K562 (cell line): ENCODE results near the gene IRS1. TPM values are rescaled to one million over a fixed set of nuclear protein-coding genes. Genes with fewer than 3 reads are reported as not detected.

Experiments used
- ATAC-seq: fragments of 200-7000 bp; cut with Tn5 transposase; 3 replicates; pipeline ENCODE4 v1.9.1; 2020; ENCODE audit warnings: moderate library complexity
- BruUV-seq: library from RNA; stranded (reverse); fragments of 400-500 nt; replicated peaks from 2 replicates; lab custom pipeline; 2021; lab: Mats Ljungman, UMichigan
- CTCF ChIA-PET: fragments of 300-600 bp; formaldehyde crosslinking; extraction: SDS; loops from one replicate; lab custom pipeline; 2021; ENCODE audit warnings: low intra/inter-chr PET ratio; lab: Yijun Ruan, JAX
- POLR2A ChIA-PET: fragments of 300-600, 350-650 bp; sonication (Branson Sonifier 250); formaldehyde crosslinking; extraction: SDS; loops from one replicate; lab custom pipeline; 2021; ENCODE audit warnings: antibody characterized with exemption, inconsistent platforms; lab: Yijun Ruan, JAX
- DNase-seq, 4 experiments: peaks; one replicate each; pipeline versions ENCODE4 v3.0.0 to v3.0.0-alpha.2; 2011 to 2018; ENCODE audit warnings: low spot score in 3 of 4, mixed read lengths in 3 of 4; ENCODE audit errors: extremely low read depth in 1 of 4
- FAIRE-seq: peaks from 2 replicates; lab custom pipeline; 2011; peaks lifted over from hg19 to GRCh38; lab: Jason Lieb, UNC
- H2AFZ ChIP-seq: 2 replicates; pipeline ENCODE4 v1.6.0; 2011; ENCODE audit warnings: low read depth, low read length, control low read depth, inconsistent platforms
- H3K27ac ChIP-seq: fragments of 200-600 bp; 3 replicates; pipeline ENCODE4 v1.8.0; 2011; ENCODE audit warnings: low read depth, mild to moderate bottlenecking, control low read depth, inconsistent platforms, low read length, moderate library complexity, mixed read lengths; ENCODE audit errors: extremely low read depth
- H3K27me3 ChIP-seq, 2 experiments: fragments of 300-600 bp in 1 of 2; 2 replicates in 1 of 2; 3 replicates in 1 of 2; pipeline versions ENCODE4 v1.6.0 to v1.8.0; 2011; ENCODE audit warnings: inconsistent platforms in 2 of 2, low read length in 2 of 2, mild to moderate bottlenecking in 1 of 2, mixed read lengths in 1 of 2, moderate library complexity in 1 of 2; ENCODE audit not compliant: control insufficient read depth in 2 of 2, insufficient read depth in 2 of 2
- H3K36me3 ChIP-seq: fragments of 300-600 bp; 3 replicates; pipeline ENCODE4 v1.8.0; 2011; ENCODE audit warnings: mild to moderate bottlenecking, low read length, inconsistent platforms; ENCODE audit not compliant: control insufficient read depth, insufficient read depth
- H3K4me1 ChIP-seq, 2 experiments: fragments of 200-600 bp in 1 of 2; replicated peaks in 1 of 2; 2 replicates in 1 of 2; 3 replicates in 1 of 2; pipeline versions ENCODE4 v1.5.1 to v1.8.0; 2011; ENCODE audit warnings: inconsistent platforms in 2 of 2, low read length in 2 of 2, mild to moderate bottlenecking in 1 of 2, mixed read lengths in 1 of 2, moderate library complexity in 1 of 2; ENCODE audit not compliant: control insufficient read depth in 2 of 2, insufficient read depth in 2 of 2
- H3K4me2 ChIP-seq: 2 replicates; pipeline ENCODE4 v1.6.1; 2011; ENCODE audit warnings: low read length, control low read depth, inconsistent platforms, mixed read lengths; ENCODE audit not compliant: insufficient read depth
- H3K4me3 ChIP-seq: fragments of 200-600 bp; sonication (generic), shearing (Covaris generic); 2 replicates; pipeline ENCODE4 v1.5.1; 2016; ENCODE audit warnings: control low read depth, inconsistent platforms
- H3K79me2 ChIP-seq: fragments of 200-600 bp; 3 replicates; pipeline ENCODE4 v1.8.0; 2011; ENCODE audit warnings: low read length, inconsistent platforms; ENCODE audit not compliant: control insufficient read depth, insufficient read depth
- H3K9ac ChIP-seq, 2 experiments: 2 replicates each; pipeline versions ENCODE4 v1.6.0 to v1.6.1; 2011; ENCODE audit warnings: low read depth in 2 of 2, low read length in 2 of 2, control low read depth in 1 of 2, inconsistent platforms in 1 of 2, mild to moderate bottlenecking in 1 of 2, mixed read lengths in 1 of 2; ENCODE audit not compliant: insufficient read depth in 1 of 2
- H3K9me1 ChIP-seq: one replicate; pipeline ENCODE4 v1.6.0; 2011; ENCODE audit warnings: inconsistent platforms, mild to moderate bottlenecking, low read length, moderate library complexity; ENCODE audit not compliant: control insufficient read depth, insufficient read depth
- H3K9me3 ChIP-seq: replicated peaks from 2 replicates; pipeline ENCODE4 v1.5.1; 2011; ENCODE audit warnings: low read depth, low read length, inconsistent platforms; ENCODE audit not compliant: control insufficient read depth, insufficient read depth
- H4K20me1 ChIP-seq: replicated peaks from 2 replicates; pipeline ENCODE4 v1.6.1; 2011; ENCODE audit warnings: low read length, inconsistent platforms, mixed read lengths; ENCODE audit not compliant: control insufficient read depth, insufficient read depth
- BRF1 ChIP-seq: IDR thresholded peaks from 3 replicates; pipeline ENCODE4 v1.6.1; 2011; ENCODE audit warnings: borderline replicate concordance, mild to moderate bottlenecking; ENCODE audit not compliant: insufficient read length; ENCODE audit errors: extremely low read depth
- DACH1 ChIP-seq: fragments of 450-650 bp; IDR thresholded peaks from 2 replicates; pipeline ENCODE4 v1.6.1; 2018; ENCODE audit not compliant: partially characterized antibody
- DMBX1 ChIP-seq: fragments of 250-450 bp; sonication (Bioruptor Pico); IDR thresholded peaks from 2 replicates; pipeline ENCODE4 v1.8.0; 2022; ENCODE audit warnings: inconsistent platforms, mild to moderate bottlenecking, moderate library complexity, borderline replicate concordance
- ESRRB ChIP-seq: fragments of 250-450 bp; sonication (Bioruptor Pico); IDR thresholded peaks from 2 replicates; pipeline ENCODE4 v1.5.0; 2020; ENCODE audit warnings: mild to moderate bottlenecking, moderate library complexity, borderline replicate concordance
- MCM5 ChIP-seq: fragments of 450-650 bp; IDR thresholded peaks from 2 replicates; pipeline ENCODE4 v1.6.1; 2016; ENCODE audit warnings: low read depth
- RFX5 ChIP-seq: IDR thresholded peaks from 2 replicates; pipeline ENCODE4 v1.6.1; 2011; ENCODE audit warnings: low read depth, mild to moderate bottlenecking, improper control_type of control experiment, low read length
- SMAD3 ChIP-seq: fragments of 450-650 bp; formaldehyde crosslinking; conservative IDR thresholded peaks from 2 replicates; pipeline ENCODE4 v1.4.0; 2020; ENCODE audit warnings: mild to moderate bottlenecking
- STAT5B ChIP-seq: fragments of 250-450 bp; sonication (Bioruptor Pico); IDR thresholded peaks from 2 replicates; pipeline ENCODE4 v1.8.0; 2021; ENCODE audit warnings: mild to moderate bottlenecking, inconsistent platforms
- THRB ChIP-seq: fragments of 450-650 bp; formaldehyde crosslinking; conservative IDR thresholded peaks from 2 replicates; pipeline ENCODE4 v1.4.0; 2022; ENCODE audit warnings: mild to moderate bottlenecking, missing genetic modification characterization
- ZBTB11 ChIP-seq, 3 experiments: fragments of 200-800 bp in 1 of 3; fragments of 250-450 bp in 1 of 3; fragments of 450-650 bp in 1 of 3; sonication (Bioruptor Pico) in 1 of 3; sonication (Bioruptor generic) in 1 of 3; formaldehyde crosslinking in 1 of 3; IDR thresholded peaks; 2 replicates each; pipeline versions ENCODE4 v1.6.1 to v1.8.0; 2016 to 2022; ENCODE audit warnings: mild to moderate bottlenecking in 2 of 3, missing genetic modification characterization in 2 of 3, missing compliant biosample characterization in 1 of 3, moderate library complexity in 1 of 3
- ZNF324 ChIP-seq: fragments of 250-450 bp; sonication (Bioruptor Pico); IDR thresholded peaks from 2 replicates; pipeline ENCODE4 v1.4.0; 2020; ENCODE audit warnings: mild to moderate bottlenecking
- ZNF764 ChIP-seq: fragments of 250-450 bp; sonication (Bioruptor Pico); IDR thresholded peaks from 2 replicates; pipeline ENCODE4 v1.4.0; 2020; ENCODE audit warnings: low read depth, mild to moderate bottlenecking, moderate library complexity
- WGBS: fragments of 100-300 bp; shearing (Covaris generic); methylation state at CpG from one replicate; pipeline ENCODE4 v1.1.6; 2016; ENCODE audit warnings: low coverage, mixed read lengths; ENCODE audit not compliant: insufficient coverage; ENCODE audit errors: missing lambda C conversion rate; 5-methylcytosine and 5-hydroxymethylcytosine counted together
- in situ Hi-C: fragments of 300-500 bp; cut with MboI; formaldehyde crosslinking; loops from 4 replicates; pipeline ENCODE4 v1.15.0; 2018; ENCODE audit warnings: inconsistent platforms, mixed read lengths
- intact Hi-C: fragments of 100-400 bp; cut with micrococcal nuclease; formaldehyde crosslinking; loops from 2 replicates; pipeline ENCODE4 v1.14.2; 2022
- polyA plus RNA-seq, 8 experiments: library from polyadenylated mRNA; depleted of rRNA in 4 of 8; stranded (reverse) in 5 of 8; unstranded in 3 of 8; fragments of >200 nt; fragmentation: Nextera tagmentation in 2 of 8; fragmentation: Illumina TruSeq in 1 of 8; extraction: Ambion mirVana in 2 of 8; extraction: Trizol in 1 of 8; gene quantifications; 2 replicates each; pipeline versions ENCODE4 v1.2.1 to v1.2.3, GENCODE V29; 2011 to 2014; ENCODE audit warnings: inconsistent platforms in 1 of 8, missing spikeins in 1 of 8
- total RNA-seq, 7 experiments: library from RNA; depleted of rRNA in 6 of 7; stranded (reverse); fragments of >200 nt in 6 of 7; fragmentation: Illumina TruSeq in 2 of 7; extraction: Trizol in 2 of 7; gene quantifications; 2 replicates each; pipeline versions ENCODE4 v1.2.1 to v1.2.3, GENCODE V29; 2011 to 2021; ENCODE audit warnings: low replicate concordance in 1 of 7

The IRS1 gene
- total and polyA plus RNA-seq, 9 of the 15 experiments (the other 6 are each of a cell fraction or from before 2014, with no cell fraction given), result under 0.01 to 0.31 (median 0.08) TPM; not detected in 1

GRCh38 chr2:226684563-226684959 lies 115.1 kb downstream of the IRS1 start (continued):
- no peak for TF ChIP-seq ZBTB11 (CRISPR knock-in tag; IDR thresholded peaks at IDR 0.05)
- no peak for TF ChIP-seq DACH1
- no peak for TF ChIP-seq BRF1
- no peak for TF ChIP-seq ZNF324 (CRISPR knock-in tag)
- TF ChIP-seq RFX5, result no peak
- TF ChIP-seq MCM5, result no peak
- no peak for TF ChIP-seq ZNF764 (CRISPR knock-in tag)

GRCh38 chr2:226683944-226684562 lies 115.6 kb downstream of the IRS1 start:
- in situ Hi-C loops (no loop called here), intact Hi-C loops (no loop called here)
- Histone ChIP-seq H3K79me2 (no peaks in the 10 kb centered on the region), H3K4me2 (no peak overlapping the region), H3K36me3 (no peaks in the 10 kb centered on the region), H3K27me3 (no peaks in the 10 kb centered on the region), H3K9me3 (no peaks in the 10 kb centered on the region), H3K27ac (no peak overlapping the region), H3K4me1 (no peaks in the 10 kb centered on the region), H3K9ac (no peak overlapping the region), H3K9me1 (no peaks in the 10 kb centered on the region), H3K4me3 (no peak overlapping the region), H2AFZ (no peak overlapping the region), H4K20me1 (no peaks in the 10 kb centered on the region)
- 0% methylated on average over 1 of the region's 1 CpG for WGBS
- DNase-seq (no peak), FAIRE-seq (no peak), ATAC-seq (no peak)
- ChIA-PET POLR2A (interaction anchor here (0.6 to 1.0 kb wide), 2 partner anchors 8 to 183 kb away, joined by 3 to 4 read pairs; no protein-coding TSS in a partner anchor), CTCF (no interaction called here)
- BruUV-seq, result no TSS peak
- no peak for TF ChIP-seq SMAD3 (CRISPR knock-in tag)
- TF ChIP-seq DMBX1 (CRISPR knock-in tag), result no peak
- no peak for TF ChIP-seq STAT5B (CRISPR knock-in tag)
- no peak for TF ChIP-seq THRB (CRISPR knock-in tag)
- no peak for TF ChIP-seq ESRRB
